ENCODE measurements around the gene SNRNP48.
A peak's percentile ranks its signal among the peaks of the same experiment; 100 is the strongest.

Gene SNRNP48

GRCh38 chr6:7589949-7590917 lies at the start of gene SNRNP48:
Gene SNRNP48 (plus strand): TSS chr6:7590198. CDS start chr6:7590258, 60 bp downstream.
- DNase-seq (ENCODE audit: low read depth): peak; percentile 80

GRCh38 chr6:7540595-7540994 lies 49.4 kb upstream of the SNRNP48 start:
- DNase-seq (ENCODE audit: low read depth): no peak

GRCh38 chr6:7541175-7542064 lies 48.6 kb upstream of the SNRNP48 start, which contains the start of gene DSP:
Gene DSP (plus strand): TSS chr6:7541671. CDS start chr6:7541916, 245 bp downstream.
- peak; percentile 16 for DNase-seq (ENCODE audit: low read depth)

- no peak for DNase-seq (ENCODE audit: low read depth)
These were observed 47.7 kb upstream of the SNRNP48 start for GRCh38 chr6:7542065-7542873.

- DNase-seq (ENCODE audit: low read depth): no peak
These were observed 46.9 kb upstream of the SNRNP48 start for GRCh38 chr6:7542874-7543624.

- DNase-seq (ENCODE audit: low read depth): no peak
These were observed 46.1 kb upstream of the SNRNP48 start for GRCh38 chr6:7543789-7544424.

- no peak for DNase-seq (ENCODE audit: low read depth)
These were observed 45.4 kb upstream of the SNRNP48 start for GRCh38 chr6:7544597-7544996.

GRCh38 chr6:7545316-7546019 lies 44.5 kb upstream of the SNRNP48 start:
- no peak for DNase-seq (ENCODE audit: low read depth)

GRCh38 chr6:7546020-7546369 lies 44.0 kb upstream of the SNRNP48 start:
- no peak for DNase-seq (ENCODE audit: low read depth)

GRCh38 chr6:7546383-7546782 lies 43.6 kb upstream of the SNRNP48 start:
- DNase-seq (ENCODE audit: low read depth): no peak

GRCh38 chr6:7546896-7547295 lies 43.1 kb upstream of the SNRNP48 start:
- no peak for DNase-seq (ENCODE audit: low read depth)

- DNase-seq (ENCODE audit: low read depth): no peak
These were observed 42.7 kb upstream of the SNRNP48 start for GRCh38 chr6:7547315-7547714.

GRCh38 chr6:7550433-7550801 lies 39.6 kb upstream of the SNRNP48 start:
- no peak for DNase-seq (ENCODE audit: low read depth)

- DNase-seq (ENCODE audit: low read depth): no peak
These were observed 35.3 kb upstream of the SNRNP48 start for GRCh38 chr6:7554533-7555275.

- DNase-seq (ENCODE audit: low read depth): no peak
These were observed 34.3 kb upstream of the SNRNP48 start for GRCh38 chr6:7555671-7556070.

GRCh38 chr6:7556394-7557106 lies 33.4 kb upstream of the SNRNP48 start:
- no peak for DNase-seq (ENCODE audit: low read depth)

- DNase-seq (ENCODE audit: low read depth): no peak
These were observed 32.3 kb upstream of the SNRNP48 start for GRCh38 chr6:7557652-7558051.

GRCh38 chr6:7558781-7559180 lies 31.2 kb upstream of the SNRNP48 start:
- no peak for DNase-seq (ENCODE audit: low read depth)

GRCh38 chr6:7559196-7559595 lies 30.8 kb upstream of the SNRNP48 start:
- DNase-seq (ENCODE audit: low read depth): no peak

Data from stimulated activated CD8-positive, alpha-beta memory T cell treated with anti-CD3 and anti-CD28 coated beads, Interleukin-12 subunit alpha, Interleukin-12 subunit beta, amount 100 ng/mL, for 4 hours (primary cell).